NCI-H2107 treated with DMSO at 0.1 percent for 48 hours (cell line): ENCODE results near the gene E2F3.
A peak's percentile ranks its signal among the peaks of the same experiment; 100 is the strongest.

Source experiments
- DNase-seq: peaks from one replicate; lab custom pipeline; 2025; ENCODE audit not compliant: unreplicated experiment; lab: John Stamatoyannopoulos, UW

E2F3 gene

DNA sequence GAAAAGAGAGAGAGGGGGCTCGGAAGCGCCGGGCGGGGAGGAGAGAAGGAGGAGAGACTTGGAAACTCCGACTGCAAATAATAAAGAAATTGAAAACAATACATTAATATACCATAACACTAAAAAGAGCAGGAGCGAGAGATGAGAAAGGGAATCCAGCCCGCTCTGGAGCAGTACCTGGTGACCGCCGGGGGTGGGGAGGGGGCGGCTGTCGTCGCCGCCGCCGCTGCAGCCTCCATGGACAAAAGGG is 338 bp downstream of the E2F3 start:
- DNase-seq = no peak

DNA sequence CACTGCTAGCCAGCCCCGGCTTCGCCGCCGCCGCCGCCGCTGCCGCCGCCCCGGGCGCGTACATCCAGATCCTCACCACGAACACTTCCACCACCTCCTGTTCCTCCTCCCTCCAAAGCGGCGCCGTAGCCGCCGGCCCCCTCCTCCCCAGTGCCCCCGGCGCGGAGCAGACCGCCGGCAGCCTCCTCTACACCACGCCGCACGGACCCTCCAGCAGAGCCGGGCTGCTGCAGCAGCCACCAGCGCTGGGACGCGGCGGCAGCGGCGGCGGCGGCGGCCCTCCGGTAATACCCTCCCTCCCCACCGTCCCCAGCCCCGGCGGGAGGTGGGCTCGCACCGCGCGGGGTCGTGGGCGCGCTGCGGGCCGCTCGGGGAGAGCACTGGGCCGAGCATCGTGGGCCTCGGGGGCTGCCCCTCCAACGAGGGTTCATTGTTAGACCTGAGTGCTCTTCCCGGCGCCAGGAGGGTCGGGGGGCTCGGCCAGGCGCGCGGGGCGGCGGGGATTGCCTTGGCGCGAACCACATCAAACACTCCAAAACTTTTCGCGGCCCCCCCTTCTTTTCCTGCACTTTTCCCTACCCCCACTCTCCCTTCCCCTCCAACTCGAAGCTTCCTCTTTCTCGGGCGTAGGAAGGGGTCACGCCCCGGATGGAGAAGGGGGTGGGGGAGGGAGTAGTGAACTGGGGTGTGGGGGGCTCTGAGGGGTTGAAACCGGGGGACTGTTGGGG is 827 bp downstream of the E2F3 start:
- no peak for DNase-seq

DNA sequence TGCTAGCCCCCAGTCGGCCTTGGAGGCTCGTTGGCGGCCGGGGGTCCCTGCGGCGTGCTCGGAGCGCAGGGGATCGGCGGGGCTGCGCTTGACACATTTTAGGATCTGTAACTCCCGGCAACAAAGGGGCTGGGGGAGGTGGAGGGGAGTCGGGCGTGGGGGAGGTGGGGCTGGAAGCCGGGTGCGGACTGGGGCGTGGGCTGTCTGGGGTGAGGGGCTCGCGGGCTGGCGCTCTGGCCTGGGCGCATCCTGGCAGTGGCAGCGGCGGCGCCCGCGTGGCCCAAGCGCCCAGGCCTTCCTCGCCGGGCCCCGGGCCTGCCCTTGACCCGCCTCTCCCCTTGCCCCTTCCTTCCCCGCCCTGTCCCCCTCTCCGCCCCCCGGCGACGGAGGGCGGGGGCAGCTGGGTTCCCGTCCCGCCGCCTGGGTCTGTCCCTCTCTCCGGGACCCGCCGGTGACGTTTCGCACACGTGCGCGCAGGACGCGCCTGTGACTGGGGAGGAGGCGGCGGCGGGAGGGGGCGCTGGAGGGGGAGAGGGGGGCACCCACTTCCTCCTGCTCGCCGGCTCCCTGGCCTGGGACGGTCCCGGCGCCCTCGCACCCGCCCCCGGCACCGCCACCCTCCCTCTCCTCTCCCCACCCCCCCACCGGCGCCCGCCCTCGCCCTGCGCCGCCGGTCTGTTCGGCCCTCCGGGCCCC is 1.5 kb downstream of the E2F3 start:
- peak; percentile 25 for DNase-seq

DNA sequence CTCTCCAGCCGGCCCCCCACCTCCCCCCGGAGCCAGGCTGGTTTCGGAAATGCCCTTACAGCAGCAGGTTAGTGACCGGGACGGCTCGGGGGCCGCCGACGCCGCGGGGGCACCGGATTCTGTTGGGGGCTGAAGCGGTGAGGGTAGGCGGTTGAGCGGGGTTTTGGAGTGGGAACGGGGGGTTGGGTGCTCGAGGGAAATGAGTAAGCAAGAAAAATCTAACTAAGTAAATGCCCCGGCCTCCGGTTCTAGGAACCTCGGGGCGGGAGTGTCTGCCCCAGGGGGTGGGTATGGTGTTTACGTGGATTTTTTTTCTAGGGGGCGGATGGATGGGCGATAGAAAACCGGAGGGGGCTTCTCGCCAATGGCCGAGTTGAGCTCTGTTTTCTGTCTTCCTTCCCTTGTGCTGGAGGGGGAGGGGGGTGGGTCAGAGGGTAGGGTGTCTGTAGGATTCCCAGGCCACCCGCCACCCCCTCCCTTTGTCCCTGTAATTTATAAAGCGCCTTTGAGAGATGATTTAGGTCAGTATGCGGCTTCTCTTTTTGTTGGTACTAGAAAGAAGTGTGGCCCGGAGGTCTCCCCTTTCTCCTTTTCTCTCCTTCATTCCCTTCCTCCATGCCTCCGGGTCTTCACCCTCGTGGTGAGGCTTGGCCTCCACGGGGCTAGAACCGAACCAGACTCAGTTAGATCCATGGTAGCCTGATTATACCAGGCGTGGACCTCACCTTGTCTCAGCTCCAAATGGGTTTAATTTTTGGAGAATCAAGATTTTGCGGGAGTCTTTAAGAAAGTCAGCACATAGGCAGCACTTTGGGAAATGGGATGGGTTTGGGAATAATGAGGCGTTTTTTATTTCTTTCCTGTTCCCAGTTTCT is 2.3 kb downstream of the E2F3 start:
- no peak for DNase-seq

- DNase-seq = no peak
Observed at GRCh38 chr6:20404641-20405032, 3.0 kb downstream of the E2F3 start.

- DNase-seq = no peak
Observed at GRCh38 chr6:20408851-20409250, 7.2 kb downstream of the E2F3 start.

- DNase-seq = no peak
Observed at GRCh38 chr6:20409427-20409971, 7.8 kb downstream of the E2F3 start.

GRCh38 chr6:20411544-20411943 is 9.9 kb downstream of the E2F3 start:
- DNase-seq = no peak

- DNase-seq = no peak
Observed at GRCh38 chr6:20411953-20412681, 10.4 kb downstream of the E2F3 start.

DNA sequence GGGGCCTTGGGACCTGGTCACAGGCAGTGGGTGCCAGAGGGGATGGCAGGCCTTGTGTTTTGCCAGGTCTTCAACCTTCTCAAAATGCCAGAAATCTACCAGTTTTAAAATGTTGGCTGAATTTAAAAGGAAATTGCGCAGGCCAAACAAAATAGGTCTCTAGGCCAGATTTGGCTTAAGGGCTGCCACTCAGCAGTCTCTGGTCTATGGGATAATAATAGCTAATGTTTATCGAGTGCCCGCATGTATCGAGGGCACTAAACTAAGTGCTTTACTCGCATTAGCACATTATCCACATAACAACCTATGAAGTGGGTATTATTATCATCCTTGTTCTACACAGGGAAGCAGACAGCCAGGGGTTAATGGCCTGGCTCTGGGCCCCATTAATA is 11.0 kb downstream of the E2F3 start:
- no peak for DNase-seq

DNA sequence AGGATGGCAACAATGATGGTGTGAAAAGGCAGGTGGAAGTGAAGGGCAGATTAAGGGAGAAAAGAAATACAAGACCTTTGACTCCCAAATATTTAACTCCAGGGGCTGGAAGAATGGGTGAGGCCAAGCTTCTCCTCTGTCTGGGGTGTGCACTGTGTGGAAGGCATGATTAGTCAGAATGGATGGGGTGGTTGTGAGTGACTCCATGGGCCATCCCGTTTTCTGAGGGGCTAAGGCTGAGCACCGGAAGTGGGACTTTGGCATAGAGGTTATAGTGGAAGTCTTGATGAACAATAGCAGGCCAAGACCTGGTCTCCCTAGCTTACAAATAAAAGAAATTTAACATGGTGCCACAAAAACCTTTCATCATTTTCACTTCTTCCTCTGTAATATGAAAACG is 12.1 kb downstream of the E2F3 start:
- no peak for DNase-seq

DNA sequence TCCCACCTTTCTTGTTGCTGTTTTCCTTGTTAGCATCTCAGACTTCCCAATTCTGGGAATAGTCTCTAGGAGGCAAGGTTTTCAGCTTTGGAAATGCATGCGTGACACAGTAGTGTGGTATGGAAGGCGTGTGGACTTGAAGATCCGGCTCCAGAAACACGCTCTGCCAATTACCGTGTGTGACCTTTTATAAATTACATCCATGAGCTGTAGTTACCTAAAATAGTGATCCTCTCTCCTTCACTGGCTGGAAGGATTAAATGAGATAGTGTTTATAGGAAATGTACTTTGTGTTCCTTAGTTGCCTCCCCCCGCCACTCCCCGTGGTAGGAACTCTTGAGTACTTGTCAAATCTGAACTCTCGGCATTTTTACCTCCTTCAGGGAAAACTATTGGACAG is 13.0 kb downstream of the E2F3 start:
- DNase-seq = no peak

DNA sequence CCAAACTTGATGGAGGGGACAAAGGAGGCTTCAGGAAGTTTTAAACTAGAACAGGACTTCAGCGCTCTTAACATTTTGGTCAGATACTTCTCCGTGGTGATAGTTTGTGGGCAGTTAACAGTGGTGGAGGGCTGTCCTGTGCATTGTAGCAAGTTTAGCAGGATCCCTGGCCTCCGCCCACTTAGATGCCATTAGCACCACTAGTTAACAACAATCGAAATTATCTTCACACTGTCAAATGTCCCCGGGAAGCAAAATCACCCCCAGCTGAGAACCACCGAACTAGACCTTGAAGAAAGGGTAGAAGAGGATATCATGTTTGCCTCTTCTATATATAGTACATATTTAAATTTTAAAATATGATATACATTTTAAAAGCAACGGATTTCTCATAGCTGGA is 13.6 kb downstream of the E2F3 start:
- DNase-seq = no peak

DNA sequence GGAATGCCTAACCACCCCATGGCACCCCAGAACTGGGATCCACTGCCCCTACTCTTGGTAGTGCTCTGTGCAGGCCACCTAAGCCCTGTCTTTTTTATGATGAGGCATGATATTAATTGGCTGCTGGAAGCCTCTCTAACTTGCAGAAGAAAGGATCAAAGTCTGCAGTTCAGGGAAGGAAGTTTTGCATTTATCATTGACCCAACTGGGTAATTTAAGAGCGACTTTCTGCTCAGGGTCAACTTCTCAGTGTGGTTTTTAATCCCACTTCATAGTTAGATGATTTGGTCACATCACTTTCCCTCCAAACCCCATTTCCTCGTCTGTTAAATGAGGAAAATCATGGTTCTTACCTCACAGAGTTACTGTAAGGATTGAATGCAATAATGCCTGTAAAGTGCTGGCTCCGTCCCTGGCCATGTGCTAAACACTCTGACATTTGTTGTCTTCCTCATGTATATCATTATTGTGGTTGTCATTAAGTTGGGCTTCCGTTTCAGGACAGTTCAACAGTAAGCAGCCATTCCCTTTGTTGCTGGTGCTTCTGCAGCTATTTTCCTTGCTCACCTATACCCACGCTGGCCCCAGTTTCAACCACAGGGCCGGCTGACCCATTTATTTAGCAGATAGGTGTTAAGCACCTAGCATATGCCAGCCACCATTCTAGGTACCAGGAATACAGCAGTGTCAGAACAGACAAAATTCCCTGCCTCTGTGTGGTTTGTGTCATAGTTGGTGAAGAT is 14.2 kb downstream of the E2F3 start:
- no peak for DNase-seq

GRCh38 chr6:20416567-20417345 is 15.1 kb downstream of the E2F3 start:
- no peak for DNase-seq

- DNase-seq = no peak
Observed at GRCh38 chr6:20417819-20418218, 16.1 kb downstream of the E2F3 start.

DNA sequence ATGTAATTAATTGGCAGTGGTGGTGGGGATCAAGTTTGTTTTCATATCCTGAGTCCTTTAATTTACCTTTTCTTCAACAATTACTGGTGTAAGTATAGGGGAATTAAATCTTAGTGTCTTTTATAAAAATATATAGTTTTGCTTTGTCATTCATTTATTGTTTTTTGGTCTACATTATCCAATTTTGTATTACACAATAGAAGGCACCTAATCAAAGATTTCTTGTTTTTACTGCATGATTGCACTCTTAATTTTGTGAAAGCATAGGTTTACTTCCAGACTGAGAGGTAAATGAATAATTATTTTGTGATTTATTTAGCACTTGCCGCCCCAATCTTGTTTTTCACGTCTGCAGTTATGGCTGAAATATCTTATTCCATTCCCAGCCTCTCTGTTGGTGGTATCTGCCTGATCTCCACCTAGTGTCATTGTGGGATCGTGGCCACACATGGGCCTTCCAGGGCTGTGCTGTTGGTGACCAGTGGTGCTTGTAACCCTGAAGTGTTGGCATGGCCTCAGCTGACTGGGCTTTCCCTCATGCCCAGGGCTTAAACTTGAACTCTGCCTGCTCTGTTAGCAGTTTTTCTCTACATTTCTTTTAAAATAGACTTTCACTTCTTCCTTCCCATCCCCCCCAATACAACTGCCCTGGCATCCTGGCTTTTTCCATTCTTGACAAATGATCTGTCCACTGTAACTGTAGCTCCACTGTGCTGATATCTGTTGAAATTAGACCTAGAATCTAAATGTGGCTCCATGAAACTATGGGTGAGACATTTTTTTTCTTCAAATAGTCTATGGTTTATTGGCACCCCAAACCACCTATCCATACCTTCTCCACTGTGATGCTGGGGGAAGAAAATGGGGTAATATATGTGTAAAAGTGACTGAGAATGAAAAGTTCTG is 24.8 kb downstream of the E2F3 start:
- no peak for DNase-seq

- no peak for DNase-seq
Observed at GRCh38 chr6:20427856-20428255, 26.2 kb downstream of the E2F3 start.

GRCh38 chr6:20432692-20433091 is 31.0 kb downstream of the E2F3 start:
- DNase-seq = no peak
